ENCODE measurements around the gene CCDC126. TPM values are rescaled to one million over a fixed set of nuclear protein-coding genes. Genes with fewer than 3 reads are reported as not detected.

Gene CCDC126
- total and polyA plus RNA-seq, 9 of the 15 experiments (the other 6 are each of a cell fraction or from before 2014, with no cell fraction given) = 3.0 to 16.2 (median 5.2) TPM

DNA sequence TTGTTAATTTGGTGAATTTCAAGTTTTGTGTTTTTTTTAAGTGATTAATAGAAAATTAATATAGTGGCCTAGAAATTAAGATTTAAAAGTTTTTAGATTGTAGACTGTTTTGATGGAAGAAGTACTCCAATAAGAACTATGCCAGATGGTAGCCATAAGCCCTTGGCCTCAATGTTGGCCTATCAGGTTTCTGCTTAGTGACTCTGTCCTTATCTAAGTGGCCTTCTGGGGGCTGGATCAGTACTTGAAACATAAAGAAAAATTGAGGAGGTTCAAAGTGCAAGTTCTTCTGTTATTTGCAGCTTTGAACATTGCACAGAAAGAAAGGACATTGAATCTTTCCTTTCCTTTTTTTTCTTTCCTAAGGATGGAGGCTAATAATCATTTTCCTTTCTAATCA lies 9.9 kb downstream of the CCDC126 start (continued):
- TF ChIP-seq CREB3L1 (IDR thresholded peaks at IDR 0.05; ENCODE audit: borderline replicate concordance, low read depth) (no peak), SMARCB1 (IDR thresholded peaks at IDR 0.05; ENCODE audit: insufficient read length, low read depth) (no peak), NCOA4 (IDR thresholded peaks at IDR 0.05; ENCODE audit: partially characterized antibody) (no peak), SAFB2 (IDR thresholded peaks at IDR 0.05; ENCODE audit: borderline replicate concordance, low read depth, low read length, severe bottlenecking) (no peak), HIVEP1 (CRISPR knock-in tag; IDR thresholded peaks at IDR 0.05) (no peak), DDX20 (tag; IDR thresholded peaks at IDR 0.05; ENCODE audit: low read depth) (no peak), CREB5 (CRISPR knock-in tag; IDR thresholded peaks at IDR 0.05) (no peak), PBX2 (CRISPR knock-in tag; IDR thresholded peaks at IDR 0.05; ENCODE audit: low read depth) (no peak), PBX2 (tag; conservative IDR thresholded peaks at IDR 0.05; ENCODE audit: low read depth) (no peak), SMAD1 (IDR thresholded peaks at IDR 0.05; ENCODE audit: low read depth, low read length, partially characterized antibody) (no peak), ZNF436 (CRISPR knock-in tag; IDR thresholded peaks at IDR 0.05) (no peak), CEBPG (CRISPR knock-in tag; IDR thresholded peaks at IDR 0.05) (no peak), CEBPG (tag; conservative IDR thresholded peaks at IDR 0.05 in 1 of 2, IDR thresholded peaks at IDR 0.05 in 1 of 2) (no peak), CBFA2T3 (IDR thresholded peaks at IDR 0.05) (peak; percentile 61), TCF3 (CRISPR knock-in tag; IDR thresholded peaks at IDR 0.05) (peak; percentile 53), CUX1 (CRISPR knock-in tag; IDR thresholded peaks at IDR 0.05) (no peak), CTBP1 (IDR thresholded peaks at IDR 0.05; ENCODE audit: borderline replicate concordance) (no peak), HMG20A (CRISPR knock-in tag; conservative IDR thresholded peaks at IDR 0.05) (no peak)
